PC-9 (cell line): ENCODE measurements around the gene CLTCL1.

ENCODE experiments used
- CTCF ChIP-seq: fragments of 200-600 bp; sonication (generic); conservative IDR thresholded peaks from 2 replicates; pipeline ENCODE4 v1.6.1; 2017; ENCODE audit warnings: mixed run types, antibody characterized with exemption, mild to moderate bottlenecking, moderate library complexity
- EZH2 ChIP-seq: fragments of 200-600 bp; sonication (generic); IDR thresholded peaks from 2 replicates; pipeline ENCODE4 v1.8.0; 2017; ENCODE audit warnings: antibody characterized with exemption, low read depth

- no peak for TF ChIP-seq CTCF
- no peak for TF ChIP-seq EZH2
These were observed 81.3 kb downstream of the CLTCL1 start for GRCh38 chr22:19210188-19210587.
